ENCODE data around the gene THRSP. TPM values are rescaled to one million over a fixed set of nuclear protein-coding genes. Genes with fewer than 3 reads are reported as not detected.
A peak's percentile ranks its signal among the peaks of the same experiment; 100 is the strongest.
"Not testable (repeated sequence)": the region's sequence is repeated elsewhere in the genome, so short reads cannot be mapped to it uniquely, and the experiment has no call there.

Gene THRSP
- total and polyA plus RNA-seq, 10 of the 15 experiments (the other 5 are each of a cell fraction or from before 2014, with no cell fraction given), result 0.18 TPM; not detected in 9

DNA sequence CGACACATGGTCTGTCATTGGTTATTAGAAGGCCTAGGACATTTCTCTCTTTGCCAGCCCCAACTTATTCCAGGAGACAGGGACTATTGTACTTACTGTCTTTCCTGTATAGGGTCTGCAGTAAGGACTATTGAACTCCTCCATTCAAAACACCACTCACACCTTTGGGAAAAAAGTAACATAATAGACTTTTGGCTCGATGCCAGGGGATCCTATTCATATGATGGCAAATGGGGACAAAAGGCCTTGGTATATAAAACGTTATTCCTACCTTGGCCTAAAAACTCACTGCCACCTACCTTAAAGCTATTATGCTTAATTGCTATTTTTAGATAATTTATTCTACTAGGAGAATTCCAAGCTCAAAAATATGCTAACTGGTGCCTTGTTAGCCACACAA lies 22.3 kb downstream of the THRSP start (continued):
- TF ChIP-seq NR2C2 (IDR thresholded peaks at IDR 0.05; ENCODE audit: borderline replicate concordance, control insufficient read depth, insufficient read length, low read depth), result no peak
- no peak for TF ChIP-seq SP1 (IDR thresholded peaks at IDR 0.05; ENCODE audit: low read depth, low read length)
- no peak for TF ChIP-seq CBX3 (IDR thresholded peaks at IDR 0.05; ENCODE audit: borderline replicate concordance, low read depth)
- TF ChIP-seq ZSCAN29 (IDR thresholded peaks at IDR 0.05), result no peak
- no peak for TF ChIP-seq SMAD1 (IDR thresholded peaks at IDR 0.05; ENCODE audit: low read depth, partially characterized antibody)

DNA sequence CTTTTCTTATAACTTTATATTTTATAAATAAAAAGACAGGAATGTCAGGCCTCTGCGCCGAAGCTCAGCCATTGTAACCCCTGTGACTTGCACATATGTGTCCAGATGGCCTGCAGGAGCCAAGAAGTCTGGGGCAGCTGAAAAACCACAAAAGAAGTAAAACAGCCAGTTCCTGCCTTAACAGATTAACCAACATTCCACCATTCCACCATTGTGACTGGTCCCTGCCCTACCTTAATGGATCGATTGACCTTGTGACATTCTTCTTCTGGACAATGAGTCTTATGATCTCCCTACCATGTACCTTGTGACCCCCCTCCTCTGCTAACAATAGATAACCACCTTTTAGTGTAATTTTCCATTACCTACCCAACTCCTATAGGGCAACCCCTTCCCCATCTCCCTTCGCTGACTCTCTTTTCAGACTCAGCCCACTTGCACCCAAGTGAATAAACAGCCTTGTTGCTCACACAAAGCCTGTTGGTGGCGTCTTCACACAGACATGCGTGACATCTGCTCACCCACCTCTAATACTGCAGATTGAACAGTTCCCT lies 22.9 kb downstream of the THRSP start:
- H3K27ac ChIP-seq (ENCODE audit: control insufficient read depth, insufficient read depth); H3K79me2 ChIP-seq (ENCODE audit: control insufficient read depth, insufficient read depth, low read length); BruUV-seq (replicated peaks); H3K4me3 ChIP-seq; H3K4me1 ChIP-seq (ENCODE audit: control insufficient read depth, insufficient read depth, low read length); H2AFZ ChIP-seq (ENCODE audit: control insufficient read depth, low read depth, low read length); H4K20me1 ChIP-seq (ENCODE audit: control insufficient read depth, insufficient read depth); RAD21 ChIA-PET (ENCODE audit: unreplicated experiment); H3K27me3 ChIP-seq (replicated peaks in 1 of 2; ENCODE audit: control insufficient read depth in 2 of 2, insufficient read depth in 2 of 2, low read length in 1 of 2); POLR2A ChIA-PET; in situ Hi-C loops (cut with MboI); H3K9ac ChIP-seq (ENCODE audit: control insufficient read depth, insufficient read depth, low read length); H3K9me3 ChIP-seq (replicated peaks; ENCODE audit: control insufficient read depth, insufficient read depth, low read length); ATAC-seq; intact Hi-C loops (cut with micrococcal nuclease; ENCODE audit: unreplicated experiment); DNase-seq (ENCODE audit: low read depth, low spot score); H3K4me2 ChIP-seq (ENCODE audit: control insufficient read depth, insufficient read depth); H3K36me3 ChIP-seq (ENCODE audit: control insufficient read depth in 2 of 2, insufficient read depth in 2 of 2, low read length in 1 of 2); FAIRE-seq; SMC1A ChIA-PET (ENCODE audit: uncharacterized antibody, unreplicated experiment): not testable (repeated sequence)
- 77% methylated on average over 6 of the region's 6 CpGs for WGBS (ENCODE audit: insufficient coverage, insufficient replicate concordance, low lambda C conversion rate, missing lambda C conversion rate)
- CTCF ChIA-PET, result interaction anchor here (0.7 to 1.3 kb wide), 2 partner anchors 19 to 479 kb away, joined by 3 read pairs; no protein-coding TSS in a partner anchor

DNA sequence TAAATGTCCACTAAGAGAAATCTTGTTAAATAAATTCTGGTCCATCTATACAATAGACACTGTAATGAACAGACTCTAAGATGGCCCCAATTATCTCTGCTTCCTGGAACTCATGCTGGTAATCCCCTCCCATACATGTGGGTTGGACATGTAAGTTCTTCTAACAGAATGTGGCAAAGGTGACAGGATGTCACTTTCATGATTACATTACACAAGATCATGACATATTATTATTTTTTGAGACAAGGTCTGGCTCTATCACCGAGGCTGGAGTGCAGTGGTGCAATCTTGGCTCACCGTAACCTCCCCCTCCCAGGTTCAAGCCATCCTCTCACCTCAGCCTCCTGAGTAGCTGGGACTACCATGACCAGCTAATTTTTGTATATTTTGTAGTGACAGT lies 30.6 kb downstream of the THRSP start:
- Histone ChIP-seq H4K20me1 (ENCODE audit: control insufficient read depth, insufficient read depth) (no peaks in the 10 kb centered on the region), H3K27me3 (replicated peaks in 1 of 2; ENCODE audit: control insufficient read depth in 2 of 2, insufficient read depth in 2 of 2, low read length in 1 of 2) (no peaks in the 10 kb centered on the region), H2AFZ (ENCODE audit: control insufficient read depth, low read depth, low read length) (no peak overlapping the region), H3K4me2 (ENCODE audit: control insufficient read depth, insufficient read depth) (no peak overlapping the region), H3K79me2 (ENCODE audit: control insufficient read depth, insufficient read depth, low read length) (no peaks in the 10 kb centered on the region), H3K9ac (ENCODE audit: control insufficient read depth, insufficient read depth, low read length) (no peak overlapping the region), H3K27ac (ENCODE audit: control insufficient read depth, insufficient read depth) (no peak overlapping the region), H3K9me3 (replicated peaks; ENCODE audit: control insufficient read depth, insufficient read depth, low read length) (no peaks in the 10 kb centered on the region), H3K36me3 (ENCODE audit: control insufficient read depth in 2 of 2, insufficient read depth in 2 of 2, low read length in 1 of 2) (peaks cover 0 to 9% of the 10 kb centered on the region in 2 experiments; a peak in 2 of 4 replicates), H3K4me3 (no peak overlapping the region), H3K4me1 (ENCODE audit: control insufficient read depth, insufficient read depth, low read length) (no peaks in the 10 kb centered on the region)
- intact Hi-C loops (cut with micrococcal nuclease; ENCODE audit: unreplicated experiment), result no loop called here
- no peak for DNase-seq (ENCODE audit: low read depth, low spot score)
- POLR2A ChIA-PET, result no interaction called here
- SMC1A ChIA-PET (ENCODE audit: uncharacterized antibody, unreplicated experiment), result interaction anchor here (1.0 kb wide), 1 partner anchor 22 kb away, joined by 4 read pairs; no protein-coding TSS in a partner anchor
- in situ Hi-C loops (cut with MboI), result no loop called here
- 67% methylated on average over 2 of the region's 2 CpGs for WGBS (ENCODE audit: insufficient coverage, insufficient replicate concordance, low lambda C conversion rate, missing lambda C conversion rate)
- FAIRE-seq, result no peak
- peak; percentile 91 for ATAC-seq
- RAD21 ChIA-PET (ENCODE audit: unreplicated experiment), result interaction anchor here (1.4 kb wide), 1 partner anchor 15 kb away, joined by 3 read pairs; the partner anchor contains the start of gene NDUFC2
- no TSS peak for BruUV-seq (replicated peaks)
- CTCF ChIA-PET, result interaction anchor here (2.1 kb wide), 1 partner anchor 48 kb away, joined by 5 read pairs; no protein-coding TSS in a partner anchor
- TF ChIP-seq, protein P1, sequence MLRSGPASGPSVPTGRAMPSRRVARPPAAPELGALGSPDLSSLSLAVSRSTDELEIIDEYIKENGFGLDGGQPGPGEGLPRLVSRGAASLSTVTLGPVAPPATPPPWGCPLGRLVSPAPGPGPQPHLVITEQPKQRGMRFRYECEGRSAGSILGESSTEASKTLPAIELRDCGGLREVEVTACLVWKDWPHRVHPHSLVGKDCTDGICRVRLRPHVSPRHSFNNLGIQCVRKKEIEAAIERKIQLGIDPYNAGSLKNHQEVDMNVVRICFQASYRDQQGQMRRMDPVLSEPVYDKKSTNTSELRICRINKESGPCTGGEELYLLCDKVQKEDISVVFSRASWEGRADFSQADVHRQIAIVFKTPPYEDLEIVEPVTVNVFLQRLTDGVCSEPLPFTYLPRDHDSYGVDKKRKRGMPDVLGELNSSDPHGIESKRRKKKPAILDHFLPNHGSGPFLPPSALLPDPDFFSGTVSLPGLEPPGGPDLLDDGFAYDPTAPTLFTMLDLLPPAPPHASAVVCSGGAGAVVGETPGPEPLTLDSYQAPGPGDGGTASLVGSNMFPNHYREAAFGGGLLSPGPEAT (IDR thresholded peaks at IDR 0.05; ENCODE audit: low read depth), result peak; percentile 62
- TF ChIP-seq, protein P2, sequence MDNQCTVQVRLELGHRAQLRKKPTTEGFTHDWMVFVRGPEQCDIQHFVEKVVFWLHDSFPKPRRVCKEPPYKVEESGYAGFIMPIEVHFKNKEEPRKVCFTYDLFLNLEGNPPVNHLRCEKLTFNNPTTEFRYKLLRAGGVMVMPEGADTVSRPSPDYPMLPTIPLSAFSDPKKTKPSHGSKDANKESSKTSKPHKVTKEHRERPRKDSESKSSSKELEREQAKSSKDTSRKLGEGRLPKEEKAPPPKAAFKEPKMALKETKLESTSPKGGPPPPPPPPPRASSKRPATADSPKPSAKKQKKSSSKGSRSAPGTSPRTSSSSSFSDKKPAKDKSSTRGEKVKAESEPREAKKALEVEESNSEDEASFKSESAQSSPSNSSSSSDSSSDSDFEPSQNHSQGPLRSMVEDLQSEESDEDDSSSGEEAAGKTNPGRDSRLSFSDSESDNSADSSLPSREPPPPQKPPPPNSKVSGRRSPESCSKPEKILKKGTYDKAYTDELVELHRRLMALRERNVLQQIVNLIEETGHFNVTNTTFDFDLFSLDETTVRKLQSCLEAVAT (IDR thresholded peaks at IDR 0.05), result no peak

Data from GM12878 (cell line).